CD4-positive, alpha-beta T cell (primary cell): ENCODE results near the gene DRAM1. TPM values are rescaled to one million over a fixed set of nuclear protein-coding genes. Genes with fewer than 3 reads are reported as not detected.

Experiments
- ATAC-seq: fragments of 200-7000 bp; cut with Tn5 transposase; one replicate; pipeline ENCODE4 v1.10.0; 2022; ENCODE audit warnings: mild to moderate bottlenecking; ENCODE audit not compliant: poor library complexity
- CTCF ChIA-PET: fragments of 350-600 bp; sonication (Branson Sonifier 250); formaldehyde crosslinking; loops from one replicate; lab custom pipeline; 2021; ENCODE audit warnings: antibody characterized with exemption, inconsistent platforms; lab: Charles Lee
- POLR2A ChIA-PET: fragments of 350-600 bp; sonication (Branson Sonifier 250); formaldehyde crosslinking; loops from one replicate; lab custom pipeline; 2021; ENCODE audit warnings: antibody characterized with exemption, inconsistent platforms; lab: Charles Lee
- DNase-seq, 14 experiments: peaks; one replicate each; pipeline ENCODE4 v3.0.0-alpha.2; 2013 to 2020; ENCODE audit warnings: mixed read lengths in 2 of 14
- H3K27ac ChIP-seq, 2 donors: one replicate each; pipeline versions ENCODE4 v1.5.1 to v1.7.0; 2013; ENCODE audit warnings: low read length in 2 of 2, low read depth in 1 of 2, mild to moderate bottlenecking in 1 of 2
- H3K27me3 ChIP-seq, 2 experiments: 1 replicate in 1 of 2; 2 replicates in 1 of 2; pipeline versions ENCODE4 v1.6.1 to v1.7.0; 2013; ENCODE audit warnings: low read length in 2 of 2, control low read depth in 1 of 2, mild to moderate bottlenecking in 1 of 2, moderate library complexity in 1 of 2; ENCODE audit not compliant: insufficient read depth in 2 of 2, control insufficient read depth in 1 of 2
- H3K36me3 ChIP-seq: one replicate; pipeline ENCODE4 v1.6.1; 2013; ENCODE audit warnings: low read length, control low read depth; ENCODE audit not compliant: insufficient read depth
- H3K4me1 ChIP-seq: one replicate; pipeline ENCODE4 v1.6.1; 2013; ENCODE audit warnings: low read length, control low read depth; ENCODE audit not compliant: insufficient read depth
- H3K4me3 ChIP-seq: one replicate; pipeline ENCODE4 v1.5.1; 2013; ENCODE audit warnings: mild to moderate bottlenecking, low read length, moderate library complexity
- H3K9me3 ChIP-seq, 2 experiments: 1 replicate in 1 of 2; 2 replicates in 1 of 2; pipeline versions ENCODE4 v1.6.1 to v1.7.0; 2013; ENCODE audit warnings: low read length in 2 of 2, mild to moderate bottlenecking in 2 of 2, control low read depth in 1 of 2, moderate library complexity in 1 of 2; ENCODE audit not compliant: control insufficient read depth in 1 of 2, insufficient read depth in 1 of 2
- H3K27ac Mint-ChIP-seq: one replicate; pipeline ENCODE4 v1.8.0; 2020; ENCODE audit warnings: mixed read lengths
- H3K27me3 Mint-ChIP-seq: one replicate; pipeline ENCODE4 v1.8.0; 2021; ENCODE audit warnings: mixed read lengths
- H3K36me3 Mint-ChIP-seq: one replicate; pipeline ENCODE4 v1.8.0; 2021; ENCODE audit warnings: low read depth, mixed read lengths
- H3K4me1 Mint-ChIP-seq: one replicate; pipeline ENCODE4 v1.8.0; 2021; ENCODE audit warnings: low read depth, mixed read lengths
- H3K4me3 Mint-ChIP-seq: one replicate; pipeline ENCODE4 v1.8.0; 2020; ENCODE audit warnings: mild to moderate bottlenecking, mixed read lengths
- H3K9me3 Mint-ChIP-seq: one replicate; pipeline ENCODE4 v1.8.0; 2020; ENCODE audit warnings: mixed read lengths
- CTCF ChIP-seq: fragments of 200-600 bp; IDR thresholded peaks from one replicate; pipeline ENCODE4 v1.8.0; 2022; ENCODE audit warnings: antibody characterized with exemption, mild to moderate bottlenecking
- intact Hi-C, 2 experiments: fragments of 100-400 bp; cut with DNase I in 1 of 2; cut with micrococcal nuclease in 1 of 2; formaldehyde crosslinking; loops; one replicate each; pipeline versions ENCODE4 v1.15.1 to v1.9.0; 2023 to 2025; cut with DNase I, micrococcal nuclease
- total RNA-seq, 174 experiments: library from RNA in 2 of 174; stranded (reverse) in 2 of 174; gene quantifications; one replicate each; pipeline ENCODE4 v1.2.3 and lab custom pipeline; 2021 to 2026

Gene DRAM1
- total RNA-seq, 2 experiments from 2014 or later: 1.3 to 1.6 TPM

GRCh38 chr12:101841069-101841468 lies 36.3 kb upstream of the DRAM1 start:
- Mint-ChIP-seq H3K4me1 (peaks cover 13% of the 10 kb centered on the region), H3K27me3 (no peaks in the 10 kb centered on the region), H3K4me3 (no peak overlapping the region), H3K9me3 (no peaks in the 10 kb centered on the region), H3K36me3 (no peaks in the 10 kb centered on the region), H3K27ac (no peak overlapping the region)
- no peak for TF ChIP-seq CTCF
- H3K27me3 ChIP-seq: no peaks in the 10 kb centered on the region
- POLR2A ChIA-PET: interaction anchor here (1.3 kb wide), 1 partner anchor 13 kb away, joined by 4 read pairs; no protein-coding TSS in a partner anchor
- no peaks in the 10 kb centered on the region for H3K36me3 ChIP-seq
- intact Hi-C loops: loop anchor here in 1 of 2 experiments (5.0 kb wide), 1 partner anchor 274 kb away; no protein-coding TSS in a partner anchor
- ATAC-seq (no peak), DNase-seq (no peak)
- H3K9me3 ChIP-seq: no peaks in the 10 kb centered on the region
- H3K4me1 ChIP-seq: peaks cover 14% of the 10 kb centered on the region
- H3K4me3 ChIP-seq: no peak overlapping the region
- CTCF ChIA-PET: interaction anchor here (3.3 to 6.9 kb wide), 3 partner anchors 11 to 68 kb away, joined by 23 to 73 read pairs (median 44); partner anchors contain the start of gene GNPTAB
- H3K27ac ChIP-seq: no peak overlapping the region

DNA sequence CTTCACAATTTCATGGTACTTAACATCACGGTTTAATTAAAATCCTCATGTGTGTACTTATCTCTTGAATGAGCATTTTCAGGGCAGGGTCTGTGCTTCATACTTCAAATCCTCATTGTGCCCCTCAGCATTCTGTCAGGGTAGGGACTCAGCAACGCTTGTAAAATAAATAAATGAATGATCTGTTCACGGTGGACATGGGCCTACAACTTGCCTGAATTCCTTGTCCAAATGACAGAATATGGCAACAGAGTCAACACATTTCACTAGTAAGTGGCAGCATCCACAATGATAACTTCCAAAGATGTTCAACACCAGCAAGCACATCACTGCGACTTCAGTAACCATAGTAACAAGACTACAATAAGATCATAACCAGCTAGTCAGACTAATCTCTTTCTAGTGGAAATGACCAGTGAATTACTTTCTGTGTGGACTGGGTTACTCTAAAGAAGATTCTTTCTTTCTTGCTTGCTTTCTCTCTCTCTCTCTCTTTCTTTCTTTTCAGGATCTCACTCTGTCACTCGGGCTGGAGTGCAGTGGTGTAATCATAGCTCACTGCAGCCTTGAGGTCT lies 32.2 kb upstream of the DRAM1 start:
- Histone ChIP-seq H3K36me3 (no peaks in the 10 kb centered on the region), H3K27me3 (no peaks in the 10 kb centered on the region), H3K27ac (no peak overlapping the region), H3K4me1 (no peaks in the 10 kb centered on the region), H3K4me3 (no peak overlapping the region), H3K9me3 (no peaks in the 10 kb centered on the region)
- intact Hi-C loops: no loop called here
- Mint-ChIP-seq H3K36me3 (no peaks in the 10 kb centered on the region), H3K27me3 (no peaks in the 10 kb centered on the region), H3K4me1 (no peaks in the 10 kb centered on the region), H3K4me3 (no peak overlapping the region), H3K27ac (no peak overlapping the region), H3K9me3 (no peaks in the 10 kb centered on the region)
- POLR2A ChIA-PET: no interaction called here
- CTCF ChIA-PET: no interaction called here
- ATAC-seq (no peak), DNase-seq (no peak)
- no peak for TF ChIP-seq CTCF

GRCh38 chr12:101847325-101847724 lies 30.1 kb upstream of the DRAM1 start:
- Mint-ChIP-seq H3K27ac (no peak overlapping the region), H3K4me3 (no peak overlapping the region), H3K27me3 (no peaks in the 10 kb centered on the region), H3K4me1 (no peaks in the 10 kb centered on the region), H3K9me3 (no peaks in the 10 kb centered on the region), H3K36me3 (no peaks in the 10 kb centered on the region)
- no peaks in the 10 kb centered on the region for H3K27me3 ChIP-seq
- CTCF ChIA-PET: no interaction called here
- no peaks in the 10 kb centered on the region for H3K4me1 ChIP-seq
- POLR2A ChIA-PET: interaction anchor here (0.6 kb wide), 1 partner anchor 270 kb away, joined by 3 read pairs; no protein-coding TSS in a partner anchor
- no peaks in the 10 kb centered on the region for H3K9me3 ChIP-seq
- no peak for DNase-seq
- no peak overlapping the region for H3K27ac ChIP-seq
- no peak for TF ChIP-seq CTCF
- intact Hi-C loops: no loop called here
- no peaks in the 10 kb centered on the region for H3K36me3 ChIP-seq
- ATAC-seq: no peak
- H3K4me3 ChIP-seq: no peak overlapping the region
